DMS79 treated with DMSO at 0.1 percent for 48 hours (cell line): ENCODE measurements around the gene CDK11A.
A peak's percentile ranks its signal among the peaks of the same experiment; 100 is the strongest.
"Not testable (repeated sequence)": the region's sequence is repeated elsewhere in the genome, so short reads cannot be mapped to it uniquely, and the experiment has no call there.

Experiments
- DNase-seq: peaks from one replicate; lab custom pipeline; 2025; lab: John Stamatoyannopoulos, UW

Gene CDK11A

GRCh38 chr1:1754051-1754815 is 30.1 kb upstream of the CDK11A start:
- no peak for DNase-seq

- no peak for DNase-seq
Measured at GRCh38 chr1:1753607-1754005, 29.4 kb upstream of the CDK11A start.

GRCh38 chr1:1752636-1753606 is 28.8 kb upstream of the CDK11A start:
- no peak for DNase-seq

GRCh38 chr1:1752190-1752589 is 28.0 kb upstream of the CDK11A start:
- DNase-seq, result no peak

- not testable (repeated sequence) for DNase-seq
Measured at GRCh38 chr1:1749941-1750340, 25.8 kb upstream of the CDK11A start.

- no peak for DNase-seq
Measured at GRCh38 chr1:1748686-1749321, 24.6 kb upstream of the CDK11A start.

GRCh38 chr1:1746566-1746909 is 22.4 kb upstream of the CDK11A start:
- not testable (repeated sequence) for DNase-seq

GRCh38 chr1:1745651-1746565 is 21.8 kb upstream of the CDK11A start:
- DNase-seq, result peak; percentile 74

GRCh38 chr1:1742529-1742928 is 18.4 kb upstream of the CDK11A start:
- DNase-seq, result not testable (repeated sequence)

- DNase-seq, result not testable (repeated sequence)
Measured at GRCh38 chr1:1741013-1741412, 16.9 kb upstream of the CDK11A start.

GRCh38 chr1:1738799-1739337 is 14.7 kb upstream of the CDK11A start:
- not testable (repeated sequence) for DNase-seq

- DNase-seq, result not testable (repeated sequence)
Measured at GRCh38 chr1:1737675-1738590, 13.8 kb upstream of the CDK11A start.

GRCh38 chr1:1732381-1732780 is 8.2 kb upstream of the CDK11A start:
- no peak for DNase-seq

- no peak for DNase-seq
Measured at GRCh38 chr1:1730870-1731269, 6.7 kb upstream of the CDK11A start.

GRCh38 chr1:1730230-1730629 is 6.1 kb upstream of the CDK11A start:
- DNase-seq, result not testable (repeated sequence)

GRCh38 chr1:1729116-1729816 is 5.1 kb upstream of the CDK11A start:
- DNase-seq, result not testable (repeated sequence)

- not testable (repeated sequence) for DNase-seq
Measured at GRCh38 chr1:1728308-1729005, 4.3 kb upstream of the CDK11A start.

GRCh38 chr1:1727131-1727651 is 3.0 kb upstream of the CDK11A start:
- not testable (repeated sequence) for DNase-seq
